Measurements from ENCODE around the gene EPHA1. TPM values are rescaled to one million over a fixed set of nuclear protein-coding genes. Genes with fewer than 3 reads are reported as not detected.

EPHA1 gene
- polyA plus RNA-seq, 1 of the 3 experiments (the other 2 are of a cell fraction) = 0.49 TPM

GRCh38 chr7:143396182-143396581 is 12.5 kb downstream of the EPHA1 start:
- H3K36me3 ChIP-seq (replicated peaks in 1 of 2; ENCODE audit: control insufficient read depth in 1 of 2, insufficient read depth in 2 of 2, low read length in 1 of 2) = peaks cover 10 to 12% of the 10 kb centered on the region in 2 experiments
- H3K9me2 ChIP-seq = no peaks in the 10 kb centered on the region
- TF ChIP-seq ZBTB33 (IDR thresholded peaks at IDR 0.05; ENCODE audit: borderline replicate concordance, low read depth) (no peak), ELF1 (IDR thresholded peaks at IDR 0.05) (no peak), CTCF (IDR thresholded peaks at IDR 0.05) (no peak), YY1 (IDR thresholded peaks at IDR 0.05; ENCODE audit: low read depth) (no peak), IRF3 (IDR thresholded peaks at IDR 0.05; ENCODE audit: low read depth, low read length) (no peak), RCOR1 (IDR thresholded peaks at IDR 0.05; ENCODE audit: low read length) (no peak), RFX5 (IDR thresholded peaks at IDR 0.05; ENCODE audit: low read length) (no peak), GABPA (IDR thresholded peaks at IDR 0.05; ENCODE audit: low read depth) (no peak), RAD21 (IDR thresholded peaks at IDR 0.05; ENCODE audit: low read length) (no peak), REST (IDR thresholded peaks at IDR 0.05; ENCODE audit: low read depth, low read length) (no peak), FOSL2 (IDR thresholded peaks at IDR 0.05; ENCODE audit: borderline replicate concordance, low read depth) (no peak), USF1 (IDR thresholded peaks at IDR 0.05; ENCODE audit: borderline replicate concordance, low read depth) (no peak), EZH2phosphoT487 (IDR thresholded peaks at IDR 0.05; ENCODE audit: borderline replicate concordance, low read depth) (no peak), MXI1 (IDR thresholded peaks at IDR 0.05; ENCODE audit: low read depth, low read length) (no peak), FOXJ3 (CRISPR knock-in tag; IDR thresholded peaks at IDR 0.05) (no peak), NFIC (IDR thresholded peaks at IDR 0.05; ENCODE audit: borderline replicate concordance) (no peak), JUND (IDR thresholded peaks at IDR 0.05) (no peak)
- H3F3A ChIP-seq (replicated peaks; ENCODE audit: insufficient read depth) = peaks cover 38% of the 10 kb centered on the region
- no peaks in the 10 kb centered on the region for H3K9me3 ChIP-seq
- WGBS (ENCODE audit: low lambda C conversion rate) = 78% methylated on average over 5 of the region's 7 CpGs
- no peak for DNase-seq
- no peaks in the 10 kb centered on the region for H3K79me2 ChIP-seq (ENCODE audit: insufficient read depth)
- H3K4me3 ChIP-seq (ENCODE audit: low read depth in 2 of 2, low read length in 1 of 2) = no peak overlapping the region
- H3K9ac ChIP-seq = no peak overlapping the region
- no peak overlapping the region for H3K27ac ChIP-seq (ENCODE audit: low read depth in 2 of 2, low read length in 1 of 2)
- H3K4me2 ChIP-seq = no peak overlapping the region
- CTCF ChIA-PET = interaction anchor here (1.6 to 7.5 kb wide), 4 partner anchors 9 to 156 kb away, joined by 4 to 38 read pairs (median 10); partner anchors contain the start of gene ZYX
- no peak overlapping the region for H2AFZ ChIP-seq (ENCODE audit: low read depth)
- no peaks in the 10 kb centered on the region for H3K27me3 ChIP-seq (ENCODE audit: insufficient read depth)
- peaks cover 19% of the 10 kb centered on the region for H4K20me1 ChIP-seq (ENCODE audit: insufficient read depth)
- peaks cover 10% of the 10 kb centered on the region in 2 experiments; a peak in 3 of 4 replicates for H3K4me1 ChIP-seq (ENCODE audit: control insufficient read depth in 1 of 2, insufficient read depth in 2 of 2, low read depth in 1 of 2, low read length in 1 of 2)
- POLR2A ChIA-PET = no interaction called here
